Hematopoietic multipotent progenitor cell treated with erythropoietin and hydrocortisone succinate and interleukin-3 and kit ligand, for 15 days (in vitro differentiated cells): Measurements from ENCODE around the gene EFEMP1.

ENCODE experiments used
- DNase-seq: peaks from one replicate; pipeline ENCODE4 v3.0.0-alpha.2; 2015; ENCODE audit warnings: low spot score

EFEMP1 gene

GRCh38 chr2:55923091-55923981 is at the start of gene EFEMP1:
Gene EFEMP1, minus strand, starts transcription at chr2:55923782. Its CDS starts 1,342 bp downstream, at chr2:55922440.
- no peak for DNase-seq

- no peak for DNase-seq
Measured at GRCh38 chr2:55970500-55970899, 46.9 kb upstream of the EFEMP1 start.

GRCh38 chr2:55968941-55969340 is 45.4 kb upstream of the EFEMP1 start:
- no peak for DNase-seq

GRCh38 chr2:55966401-55967118 is 43.0 kb upstream of the EFEMP1 start:
- DNase-seq, result no peak

GRCh38 chr2:55965966-55966365 is 42.4 kb upstream of the EFEMP1 start:
- no peak for DNase-seq

GRCh38 chr2:55965276-55965675 is 41.7 kb upstream of the EFEMP1 start:
- no peak for DNase-seq

GRCh38 chr2:55962915-55963314 is 39.3 kb upstream of the EFEMP1 start:
- DNase-seq, result no peak

GRCh38 chr2:55961318-55961911 is 37.8 kb upstream of the EFEMP1 start:
- no peak for DNase-seq

GRCh38 chr2:55958756-55959155 is 35.2 kb upstream of the EFEMP1 start:
- DNase-seq, result no peak

GRCh38 chr2:55957142-55957541 is 33.6 kb upstream of the EFEMP1 start:
- DNase-seq, result no peak

- DNase-seq, result no peak
Measured at GRCh38 chr2:55954306-55955035, 30.9 kb upstream of the EFEMP1 start.

GRCh38 chr2:55952415-55952814 is 28.8 kb upstream of the EFEMP1 start:
- no peak for DNase-seq

GRCh38 chr2:55951533-55951932 is 28.0 kb upstream of the EFEMP1 start:
- no peak for DNase-seq

GRCh38 chr2:55949613-55950012 is 26.0 kb upstream of the EFEMP1 start:
- no peak for DNase-seq

GRCh38 chr2:55949211-55949610 is 25.6 kb upstream of the EFEMP1 start:
- no peak for DNase-seq

- no peak for DNase-seq
Measured at GRCh38 chr2:55948176-55948923, 24.8 kb upstream of the EFEMP1 start.

- no peak for DNase-seq
Measured at GRCh38 chr2:55947752-55948151, 24.2 kb upstream of the EFEMP1 start.

GRCh38 chr2:55946793-55947192 is 23.2 kb upstream of the EFEMP1 start:
- DNase-seq, result no peak

GRCh38 chr2:55943466-55943865 is 19.9 kb upstream of the EFEMP1 start:
- DNase-seq, result no peak

- no peak for DNase-seq
Measured at GRCh38 chr2:55936351-55936750, 12.8 kb upstream of the EFEMP1 start.

- no peak for DNase-seq
Measured at GRCh38 chr2:55934337-55934736, 10.8 kb upstream of the EFEMP1 start.
